Measurements from ENCODE around the gene PLEKHG3. TPM values are rescaled to one million over a fixed set of nuclear protein-coding genes. Genes with fewer than 3 reads are reported as not detected.

Gene PLEKHG3
- total and polyA plus RNA-seq, 2 of the 13 experiments (the other 11 are each of a cell fraction or from before 2014, with no cell fraction given), result 7.1 to 9.8 TPM

- peak; percentile 63; the same call in 1 of the 2 replicates for TF ChIP-seq MYC (CRISPR knock-in tag; IDR thresholded peaks at IDR 0.05; ENCODE audit: borderline replicate concordance)
- no peak for TF ChIP-seq PAWR (CRISPR knock-in tag; IDR thresholded peaks at IDR 0.05; ENCODE audit: borderline replicate concordance)
- TF ChIP-seq ZNF251 (CRISPR knock-in tag; IDR thresholded peaks at IDR 0.05), result no peak
- peak; percentile 74; the same call in 1 of the 2 replicates for TF ChIP-seq HDAC2 (CRISPR knock-in tag; IDR thresholded peaks at IDR 0.05)
- peak; percentile 79 for TF ChIP-seq GFI1 (CRISPR knock-in tag; IDR thresholded peaks at IDR 0.05; ENCODE audit: borderline replicate concordance)
- TF ChIP-seq ARNT (IDR thresholded peaks at IDR 0.05), result no peak
- 0 out of 2 replicates have a peak, but pooled peaks have one; percentile 41 for TF ChIP-seq ZNF263 (CRISPR knock-in tag; IDR thresholded peaks at IDR 0.05)
- 0 out of 2 replicates have a peak, but pooled peaks have one; percentile 36 for TF ChIP-seq NKX3-1 (CRISPR knock-in tag; IDR thresholded peaks at IDR 0.05)
- TF ChIP-seq AGO1 (IDR thresholded peaks at IDR 0.05; ENCODE audit: low read depth, low read length, poor library complexity, severe bottlenecking), result peak; percentile 46
- no peak for TF ChIP-seq ZNF781 (CRISPR knock-in tag; IDR thresholded peaks at IDR 0.05; ENCODE audit: borderline replicate concordance, not compliant biosample characterization)
- TF ChIP-seq ZNF530 (CRISPR knock-in tag; IDR thresholded peaks at IDR 0.05; ENCODE audit: low read depth), result no peak
- TF ChIP-seq ZFP41 (CRISPR knock-in tag; IDR thresholded peaks at IDR 0.05; ENCODE audit: borderline replicate concordance), result no peak
- no peak for TF ChIP-seq E2F5 (CRISPR knock-in tag; conservative IDR thresholded peaks at IDR 0.05)
- no peak for TF ChIP-seq FOXP1 (IDR thresholded peaks at IDR 0.05)
- peak; percentile 80 for TF ChIP-seq FOXP1 (CRISPR knock-in tag; IDR thresholded peaks at IDR 0.05)
- no peak for TF ChIP-seq ZNF879 (CRISPR knock-in tag; IDR thresholded peaks at IDR 0.05)
- peak; percentile 48; the same call in 1 of the 2 replicates for TF ChIP-seq MED1 (CRISPR knock-in tag; IDR thresholded peaks at IDR 0.05)
- no peak for TF ChIP-seq ZNF180 (CRISPR knock-in tag; IDR thresholded peaks at IDR 0.05; ENCODE audit: borderline replicate concordance, low read depth)
- TF ChIP-seq E2F1 (CRISPR knock-in tag; IDR thresholded peaks at IDR 0.05), result no peak
- TF ChIP-seq SP5 (CRISPR knock-in tag; IDR thresholded peaks at IDR 0.05; ENCODE audit: borderline replicate concordance, low read depth), result 0 out of 2 replicates have a peak, but pooled peaks have one; percentile 5
- peak; percentile 42 for TF ChIP-seq ZSCAN25 (CRISPR knock-in tag; IDR thresholded peaks at IDR 0.05)
- TF ChIP-seq MXD4 (CRISPR knock-in tag; IDR thresholded peaks at IDR 0.05), result 0 out of 2 replicates have a peak, but pooled peaks have one; percentile 45
- TF ChIP-seq ZNF121 (CRISPR knock-in tag; IDR thresholded peaks at IDR 0.05), result 0 out of 2 replicates have a peak, but pooled peaks have one; percentile 14
- peak; percentile 56 for TF ChIP-seq ZNF609 (CRISPR knock-in tag; IDR thresholded peaks at IDR 0.05; ENCODE audit: borderline replicate concordance)
- TF ChIP-seq ZFP37 (CRISPR knock-in tag; IDR thresholded peaks at IDR 0.05; ENCODE audit: borderline replicate concordance), result no peak
- 0 out of 2 replicates have a peak, but pooled peaks have one; percentile 26 for TF ChIP-seq ZFP1 (CRISPR knock-in tag; IDR thresholded peaks at IDR 0.05)
Observed at GRCh38 chr14:64706593-64707193, 2.5 kb downstream of the PLEKHG3 start (continued).
